GM21360 (cell line): Measurements from ENCODE around the gene ZIK1.
A peak's percentile ranks its signal among the peaks of the same experiment; 100 is the strongest.

Experiments used
- ATAC-seq: cut with Tn5 transposase; IDR thresholded peaks from one replicate; pipeline ENCODE4 v1.9.1; 2021; ENCODE audit warnings: mild to moderate bottlenecking, moderate library complexity; ENCODE audit not compliant: unreplicated experiment

Gene ZIK1

DNA sequence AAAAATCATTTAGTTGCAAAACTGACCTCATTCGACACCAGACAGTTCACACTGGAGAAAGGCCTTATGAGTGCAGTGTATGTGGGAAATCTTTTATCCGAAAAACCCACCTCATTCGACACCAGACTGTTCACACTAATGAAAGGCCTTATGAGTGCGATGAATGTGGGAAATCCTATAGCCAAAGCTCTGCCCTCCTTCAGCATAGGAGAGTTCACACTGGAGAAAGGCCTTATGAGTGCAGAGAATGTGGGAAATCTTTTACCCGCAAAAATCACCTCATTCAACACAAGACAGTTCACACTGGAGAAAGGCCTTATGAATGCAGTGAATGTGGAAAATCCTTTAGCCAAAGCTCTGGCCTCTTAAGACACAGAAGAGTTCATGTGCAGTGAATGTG lies 23.0 kb downstream of the ZIK1 start:
- ATAC-seq: no peak

DNA sequence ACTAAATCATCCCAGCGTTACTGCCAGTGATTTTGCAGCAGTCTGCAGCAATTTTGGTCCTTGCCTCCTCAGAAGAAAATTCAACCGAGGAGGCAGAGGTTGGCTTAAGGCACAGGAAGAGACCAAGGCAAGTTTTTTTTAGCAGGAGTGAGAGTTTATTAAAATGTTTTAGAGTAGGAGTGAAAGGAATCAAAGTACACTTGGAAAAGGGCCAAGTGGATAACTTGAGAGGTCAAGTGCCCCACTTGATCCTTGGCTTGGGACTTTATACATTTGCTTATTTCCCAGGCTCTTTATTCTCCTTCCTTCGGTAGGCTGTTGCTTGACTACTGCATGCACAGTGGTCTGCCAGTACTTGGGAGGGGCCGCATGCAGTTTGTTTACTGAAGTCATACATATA lies 27.2 kb downstream of the ZIK1 start:
- ATAC-seq: no peak

- ATAC-seq: peak; percentile 93
These were observed 30.2 kb downstream of the ZIK1 start, which contains the start of gene ZNF134 for GRCh38 chr19:57613941-57614743. Gene ZNF134 (plus strand): TSS chr19:57614242. CDS start chr19:57619469, 5,227 bp downstream.

- no peak for ATAC-seq
These were observed 31.4 kb downstream of the ZIK1 start for GRCh38 chr19:57615346-57615745.

DNA sequence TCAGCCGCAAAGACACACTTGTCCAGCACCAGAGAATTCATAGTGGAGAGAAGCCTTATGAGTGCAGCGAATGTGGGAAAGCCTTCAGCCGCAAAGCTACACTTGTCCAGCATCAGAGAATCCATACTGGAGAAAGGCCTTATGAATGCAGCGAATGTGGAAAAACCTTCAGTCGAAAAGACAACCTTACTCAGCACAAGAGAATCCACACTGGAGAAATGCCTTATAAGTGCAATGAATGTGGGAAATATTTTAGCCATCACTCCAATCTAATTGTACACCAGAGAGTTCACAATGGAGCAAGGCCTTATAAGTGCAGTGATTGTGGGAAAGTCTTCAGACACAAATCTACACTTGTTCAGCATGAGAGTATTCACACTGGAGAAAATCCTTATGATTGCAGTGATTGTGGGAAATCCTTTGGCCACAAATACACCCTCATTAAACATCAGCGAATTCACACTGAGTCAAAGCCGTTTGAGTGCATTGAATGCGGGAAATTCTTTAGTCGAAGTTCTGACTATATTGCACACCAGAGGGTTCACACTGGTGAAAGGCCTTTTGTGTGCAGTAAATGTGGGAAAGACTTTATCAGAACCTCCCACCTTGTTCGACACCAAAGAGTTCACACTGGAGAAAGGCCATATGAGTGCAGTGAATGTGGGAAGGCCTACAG lies 36.9 kb downstream of the ZIK1 start:
- no peak for ATAC-seq

DNA sequence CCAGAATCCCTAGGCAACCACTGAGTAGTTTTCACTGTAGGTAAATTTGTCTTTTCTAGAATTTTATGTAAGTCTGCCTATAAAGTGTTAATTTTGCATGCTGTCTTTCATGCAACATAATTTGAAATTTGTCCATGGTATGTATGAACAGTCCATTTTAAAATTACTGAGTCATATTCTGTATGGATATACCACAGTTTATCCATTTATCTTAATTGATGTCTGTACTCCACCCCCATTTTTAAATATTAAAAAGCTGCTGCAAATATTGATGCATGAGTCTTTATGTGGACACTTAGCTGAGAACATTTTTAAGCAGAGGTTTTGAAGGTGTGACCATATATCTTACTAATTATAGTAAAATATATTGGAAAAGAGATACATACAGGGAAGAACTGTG lies 39.1 kb downstream of the ZIK1 start:
- no peak for ATAC-seq

DNA sequence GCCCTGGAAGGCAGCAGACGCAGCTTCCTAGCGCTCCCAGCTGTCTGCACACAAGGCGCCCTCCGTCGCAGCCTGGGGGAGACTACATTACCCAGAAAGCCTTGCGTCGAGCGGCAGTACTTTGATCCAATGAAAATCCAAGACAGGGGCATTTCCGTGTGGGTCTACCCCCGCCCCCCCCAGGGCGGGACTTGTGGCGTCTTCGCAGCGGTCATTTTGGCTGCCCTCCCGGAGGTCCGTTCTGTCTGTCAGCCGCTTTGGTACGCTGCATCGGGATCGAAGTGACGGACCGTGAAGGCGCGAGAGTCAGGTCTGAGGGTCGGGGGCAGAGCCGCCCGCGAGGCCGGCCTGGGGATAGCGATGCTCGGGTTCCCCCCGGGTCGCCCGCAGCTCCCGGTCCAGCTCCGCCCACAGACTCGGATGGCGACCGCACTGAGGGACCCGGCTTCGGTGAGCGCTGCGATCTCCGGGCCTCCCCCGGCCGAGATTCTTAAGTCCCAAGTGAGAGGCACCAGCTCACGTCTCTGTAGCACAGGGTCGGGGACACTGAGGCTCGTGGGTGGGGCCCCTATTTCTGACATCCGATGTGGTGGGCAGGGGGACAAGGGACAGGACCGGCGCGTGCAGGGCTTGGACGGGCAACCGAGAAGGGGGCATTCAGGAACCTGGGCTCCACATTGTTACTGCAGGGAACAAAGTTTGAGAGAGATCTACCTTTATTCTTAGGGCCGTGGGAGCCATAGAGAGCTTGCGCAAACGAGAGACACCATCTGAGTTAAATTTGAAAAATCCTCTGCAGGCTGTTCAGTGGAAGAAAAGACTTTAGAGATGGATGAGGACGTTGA lies 49.3 kb downstream of the ZIK1 start, which contains the start of gene ZNF211:
ZNF211 (plus strand) TSS at position 182 of the 845 bp plus-strand sequence; CDS start at position 361, 179 bp downstream.
- peak; percentile 95 for ATAC-seq

- no peak for ATAC-seq
These were observed 49.8 kb downstream of the ZIK1 start for GRCh38 chr19:57633832-57634131.

DNA sequence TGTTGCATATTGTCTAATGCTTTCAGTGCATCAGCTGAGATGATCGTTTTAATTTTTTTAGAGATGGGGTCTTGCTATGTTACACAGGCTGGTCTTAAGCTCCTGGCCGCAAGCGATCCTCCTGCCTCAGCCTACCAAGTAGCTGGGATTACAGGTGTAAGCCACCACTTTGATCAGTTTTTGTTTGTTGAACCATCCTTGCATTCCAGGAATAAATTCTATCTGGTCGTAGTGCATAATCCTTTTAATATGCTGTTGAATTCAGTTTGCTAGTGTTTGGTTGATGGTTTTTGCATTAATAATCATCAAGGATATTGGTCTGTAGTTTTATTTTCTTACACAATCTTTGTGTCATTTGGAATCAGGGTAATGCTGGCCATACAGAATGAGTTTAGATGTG lies 53.4 kb downstream of the ZIK1 start:
- ATAC-seq: no peak

GRCh38 chr19:57641715-57642234 lies 57.8 kb downstream of the ZIK1 start:
- no peak for ATAC-seq

DNA sequence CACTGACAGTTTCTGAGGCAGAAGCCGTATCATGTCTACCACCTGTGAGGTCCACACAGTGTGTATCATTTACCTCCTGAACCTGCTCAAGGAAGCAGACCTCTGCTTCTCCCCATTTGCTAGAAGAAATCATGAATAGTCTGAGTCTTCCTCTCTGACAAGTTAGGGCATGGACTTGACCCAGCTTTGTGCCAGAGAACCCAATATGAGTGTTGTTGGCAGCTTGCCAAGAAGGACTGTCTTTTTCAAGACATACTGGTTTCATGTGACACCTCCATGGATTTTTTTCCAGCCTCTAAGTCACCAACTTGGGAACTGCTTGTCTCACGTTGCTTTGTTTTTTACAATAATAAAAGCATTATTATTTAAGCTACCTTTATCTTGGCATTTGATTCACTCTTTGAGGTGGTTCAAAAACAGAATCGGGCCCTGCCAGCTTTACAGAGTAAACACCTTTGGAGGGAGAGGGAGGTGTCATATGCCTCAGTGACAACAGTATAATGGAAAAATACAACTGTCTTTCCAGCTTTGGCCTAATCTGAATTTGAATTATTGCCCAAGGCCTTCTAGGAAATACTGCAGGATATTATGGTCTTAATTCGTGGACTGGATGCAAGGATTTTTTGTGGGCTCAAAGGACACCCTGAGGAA lies 58.6 kb downstream of the ZIK1 start:
- ATAC-seq: no peak
